Measurements from ENCODE around the gene MED27.

The MED27 gene

GRCh38 chr9:131813116-131813515, 266.6 kb downstream of the MED27 start:
- DNase-seq (ENCODE audit: low read depth, low spot score) = no peak

GRCh38 chr9:131812116-131812790, 267.4 kb downstream of the MED27 start:
- no peak for DNase-seq (ENCODE audit: low read depth, low spot score)

GRCh38 chr9:131811405-131811804, 268.3 kb downstream of the MED27 start:
- DNase-seq (ENCODE audit: low read depth, low spot score) = no peak

- no peak for DNase-seq (ENCODE audit: low read depth, low spot score)
Observed at GRCh38 chr9:131810351-131811170, 269.1 kb downstream of the MED27 start.

All from iPS DF 19.7 (cell line).